Mesendoderm (in vitro differentiated cells): ENCODE data around the gene GOLGA8F. TPM values are rescaled to one million over a fixed set of nuclear protein-coding genes. Genes with fewer than 3 reads are reported as not detected.
A peak's percentile ranks its signal among the peaks of the same experiment; 100 is the strongest.
"Not testable (repeated sequence)": the region's sequence is repeated elsewhere in the genome, so short reads cannot be mapped to it uniquely, and the experiment has no call there.

Source experiments
- DNase-seq: peaks from one replicate; pipeline ENCODE4 v3.0.0; 2013
- H2AK5ac ChIP-seq: 2 replicates; pipeline ENCODE4 v1.6.1; 2013; ENCODE audit warnings: low read length, inconsistent platforms
- H2BK120ac ChIP-seq: 2 replicates; pipeline ENCODE4 v1.6.1; 2013; ENCODE audit warnings: low read depth, mild to moderate bottlenecking, low read length, moderate library complexity, mixed read lengths
- H2BK15ac ChIP-seq: replicated peaks from 2 replicates; pipeline ENCODE4 v1.6.1; 2013; ENCODE audit warnings: low read depth, mild to moderate bottlenecking, moderate library complexity
- H2BK5ac ChIP-seq: 2 replicates; pipeline ENCODE4 v1.6.1; 2013; ENCODE audit warnings: low read length, inconsistent platforms
- H3K18ac ChIP-seq: 2 replicates; pipeline ENCODE4 v1.6.1; 2013; ENCODE audit warnings: mild to moderate bottlenecking, low read length, mixed read lengths
- H3K23ac ChIP-seq: one replicate; pipeline ENCODE4 v1.6.1; 2013; ENCODE audit warnings: low read length
- H3K27ac ChIP-seq: 2 replicates; pipeline ENCODE4 v1.5.1; 2013; ENCODE audit warnings: low read depth, mild to moderate bottlenecking, inconsistent platforms, low read length, moderate library complexity
- H3K27me3 ChIP-seq: 2 replicates; pipeline ENCODE4 v1.6.1; 2013; ENCODE audit warnings: low read length, control low read depth, mild to moderate bottlenecking, inconsistent platforms; ENCODE audit not compliant: insufficient read depth, poor library complexity
- H3K36me3 ChIP-seq: 2 replicates; pipeline ENCODE4 v1.6.1; 2013; ENCODE audit warnings: low read length, inconsistent platforms; ENCODE audit not compliant: control insufficient read depth, insufficient read depth
- H3K4ac ChIP-seq: one replicate; pipeline ENCODE4 v1.6.1; 2013; ENCODE audit warnings: low read depth, mild to moderate bottlenecking, low read length, moderate library complexity
- H3K4me1 ChIP-seq: 2 replicates; pipeline ENCODE4 v1.6.1; 2013; ENCODE audit warnings: low read depth, low read length, inconsistent platforms; ENCODE audit not compliant: control insufficient read depth
- H3K4me2 ChIP-seq: 2 replicates; pipeline ENCODE4 v1.6.1; 2013; ENCODE audit warnings: low read length
- H3K4me3 ChIP-seq: 2 replicates; pipeline ENCODE4 v1.5.1; 2013; ENCODE audit warnings: mild to moderate bottlenecking, low read length
- H3K56ac ChIP-seq: one replicate; pipeline ENCODE4 v1.6.1; 2013; ENCODE audit warnings: low read length
- H3K79me1 ChIP-seq: 2 replicates; pipeline ENCODE4 v1.6.1; 2013; ENCODE audit warnings: low read length, inconsistent platforms
- H3K79me2 ChIP-seq: 2 replicates; pipeline ENCODE4 v1.6.1; 2013; ENCODE audit warnings: mild to moderate bottlenecking, low read length; ENCODE audit not compliant: control insufficient read depth, insufficient read depth
- H3K9ac ChIP-seq: 2 replicates; pipeline ENCODE4 v1.6.1; 2013; ENCODE audit warnings: low read length, inconsistent platforms
- H4K5ac ChIP-seq: one replicate; pipeline ENCODE4 v1.6.1; 2013; ENCODE audit warnings: low read length
- H4K8ac ChIP-seq: one replicate; pipeline ENCODE4 v1.6.1; 2013; ENCODE audit warnings: low read depth, mild to moderate bottlenecking, control low read depth, low read length, moderate library complexity
- WGBS: extraction: QIAGEN DNeasy Blood & Tissue Kit; methylation state at CpG from one replicate; pipeline ENCODE4 v1.1.7; 2013; ENCODE audit warnings: low lambda C conversion rate, missing lambda C conversion rate; ENCODE audit not compliant: insufficient coverage; ENCODE audit errors: extremely low coverage; 5-methylcytosine and 5-hydroxymethylcytosine counted together
- small RNA-seq: library from polyadenylated mRNA; stranded (forward); fragments of <200 nt; extraction: miRNeasy Mini kit (QIAGEN cat#:217004); gene quantifications from one replicate; pipeline ENCODE3, GENCODE V24; 2013; ENCODE audit not compliant: insufficient read depth

GOLGA8F gene

GRCh38 chr15:28420470-28420869, 42.0 kb downstream of the GOLGA8F start:
- H3K9ac ChIP-seq, H3K36me3 ChIP-seq, H4K5ac ChIP-seq, H3K27ac ChIP-seq, H2AK5ac ChIP-seq, H3K79me1 ChIP-seq, H3K18ac ChIP-seq, H3K79me2 ChIP-seq, H3K4me1 ChIP-seq, H3K4me3 ChIP-seq, H2BK15ac ChIP-seq, H3K4me2 ChIP-seq, H4K8ac ChIP-seq, H3K4ac ChIP-seq, H3K27me3 ChIP-seq, H3K23ac ChIP-seq, H2BK120ac ChIP-seq, H3K56ac ChIP-seq, H2BK5ac ChIP-seq: not testable (repeated sequence)
- no CpG with 5 or more reads among the region's 3 CpGs for WGBS
- DNase-seq: peak; percentile 0

GRCh38 chr15:28435594-28435993, 57.1 kb downstream of the GOLGA8F start:
- WGBS: no CpG with 5 or more reads among the region's 3 CpGs

More at GRCh38 chr15:28435594-28435993, 57.1 kb downstream of the GOLGA8F start:
- not testable (repeated sequence) for H3K9ac ChIP-seq, H3K27ac ChIP-seq, H3K23ac ChIP-seq, H3K4me3 ChIP-seq, H2BK120ac ChIP-seq, H3K4ac ChIP-seq, H3K18ac ChIP-seq, DNase-seq, H2BK5ac ChIP-seq, H3K4me1 ChIP-seq, H3K27me3 ChIP-seq, H3K4me2 ChIP-seq, H4K8ac ChIP-seq, H3K79me2 ChIP-seq, H3K56ac ChIP-seq, H4K5ac ChIP-seq, H3K36me3 ChIP-seq, H2BK15ac ChIP-seq, H2AK5ac ChIP-seq, H3K79me1 ChIP-seq

Small RNA genes within 50 kb of the gene (small RNA-seq; reads per million reads assigned to genes)
- gene AC091304.5 (not detected), gene AC091304.6 (not detected), gene AC091304.9 (not detected), gene MIR4509-2 (not detected), gene RN7SL238P (not detected)
